IMR-90 (cell line): ENCODE results near the gene CDK14. TPM values are rescaled to one million over a fixed set of nuclear protein-coding genes. Genes with fewer than 3 reads are reported as not detected.

Experiments used
- ATAC-seq: fragments of 200-7000 bp; cut with Tn5 transposase; 2 replicates; pipeline ENCODE4 v1.9.1; 2020; ENCODE audit warnings: low read depth, mild to moderate bottlenecking, moderate library complexity
- BruUV-seq: library from RNA; stranded (reverse); fragments of 400-500 nt; replicated peaks from 2 replicates; lab custom pipeline; 2021; lab: Mats Ljungman, UMichigan
- CTCF ChIA-PET: fragments of 300-600 bp; formaldehyde crosslinking; extraction: SDS; loops from one replicate; lab custom pipeline; 2021; ENCODE audit warnings: antibody characterized with exemption; lab: Yijun Ruan, JAX
- POLR2A ChIA-PET: fragments of 300-600 bp; sonication (Branson Sonifier 250); formaldehyde crosslinking; loops from one replicate; lab custom pipeline; 2022; ENCODE audit warnings: antibody characterized with exemption; ENCODE audit not compliant: unreplicated experiment; lab: Charles Lee
- DNase-seq: peaks from one replicate; pipeline ENCODE4 v3.0.0; 2013
- H2AFZ ChIP-seq: replicated peaks from 2 replicates; pipeline ENCODE3; 2013; ENCODE audit warnings: low read length, mild to moderate bottlenecking; ENCODE audit not compliant: poor library complexity
- H2AK5ac ChIP-seq: 2 replicates; pipeline ENCODE4 v1.6.1; 2013; ENCODE audit warnings: low read depth, low read length, inconsistent platforms
- H2AK9ac ChIP-seq: replicated peaks from 2 replicates; pipeline ENCODE3; 2013; ENCODE audit warnings: mild to moderate bottlenecking, low read depth, low read length, moderate library complexity; ENCODE audit not compliant: poor library complexity
- H2BK120ac ChIP-seq: 2 replicates; pipeline ENCODE4 v1.6.1; 2013; ENCODE audit warnings: low read depth, low read length, inconsistent platforms
- H2BK15ac ChIP-seq: 3 replicates; pipeline ENCODE4 v1.6.1; 2013; ENCODE audit warnings: low read depth, low read length, inconsistent platforms
- H2BK20ac ChIP-seq: 2 replicates; pipeline ENCODE4 v1.6.1; 2013; ENCODE audit warnings: low read depth, mild to moderate bottlenecking, inconsistent platforms, low read length, moderate library complexity
- H2BK5ac ChIP-seq: 2 replicates; pipeline ENCODE4 v1.6.1; 2013; ENCODE audit warnings: mild to moderate bottlenecking, low read depth, low read length, inconsistent platforms; ENCODE audit not compliant: poor library complexity, severe bottlenecking
- H3K14ac ChIP-seq: replicated peaks from 2 replicates; pipeline ENCODE4 v1.6.1; 2013; ENCODE audit warnings: low read depth, low read length, inconsistent platforms
- H3K18ac ChIP-seq: 2 replicates; pipeline ENCODE4 v1.6.1; 2013; ENCODE audit warnings: low read depth, low read length, control low read depth
- H3K23ac ChIP-seq: 2 replicates; pipeline ENCODE4 v1.6.1; 2013; ENCODE audit warnings: low read depth, low read length, inconsistent platforms
- H3K27ac ChIP-seq: 2 replicates; pipeline ENCODE4 v1.5.1; 2013; ENCODE audit warnings: mild to moderate bottlenecking, control low read depth, low read length; ENCODE audit not compliant: insufficient read depth
- H3K27me3 ChIP-seq: 2 replicates; pipeline ENCODE4 v1.6.1; 2013; ENCODE audit warnings: low read length; ENCODE audit not compliant: control insufficient read depth, insufficient read depth
- H3K36me3 ChIP-seq: 2 replicates; pipeline ENCODE4 v1.6.1; 2013; ENCODE audit warnings: low read length, mixed read lengths; ENCODE audit not compliant: control insufficient read depth, insufficient read depth
- H3K4ac ChIP-seq: 2 replicates; pipeline ENCODE4 v1.6.1; 2013; ENCODE audit warnings: low read depth, low read length, inconsistent platforms
- H3K4me1 ChIP-seq: 2 replicates; pipeline ENCODE4 v1.6.1; 2013; ENCODE audit warnings: low read length, mixed read lengths; ENCODE audit not compliant: control insufficient read depth, insufficient read depth
- H3K4me2 ChIP-seq: 2 replicates; pipeline ENCODE4 v1.6.1; 2013; ENCODE audit warnings: low read depth, mild to moderate bottlenecking, control low read depth, low read length, moderate library complexity
- H3K4me3 ChIP-seq: 2 replicates; pipeline ENCODE4 v1.5.1; 2013; ENCODE audit warnings: low read depth, mild to moderate bottlenecking, control low read depth, low read length, moderate library complexity; ENCODE audit not compliant: insufficient read depth
- H3K56ac ChIP-seq: 2 replicates; pipeline ENCODE4 v1.6.1; 2013; ENCODE audit warnings: low read length, inconsistent platforms; ENCODE audit not compliant: insufficient read depth; ENCODE audit errors: extremely low read depth
- H3K79me1 ChIP-seq, 2 experiments: 2 replicates each; pipeline ENCODE4 v1.6.1; 2013; ENCODE audit warnings: low read length in 2 of 2, inconsistent platforms in 1 of 2, low read depth in 1 of 2
- H3K9ac ChIP-seq: 2 replicates; pipeline ENCODE4 v1.6.1; 2013; ENCODE audit warnings: low read depth, low read length, control low read depth
- H3K9me1 ChIP-seq: 2 replicates; pipeline ENCODE4 v1.6.1; 2013; ENCODE audit warnings: low read length, inconsistent platforms; ENCODE audit not compliant: insufficient read depth
- H3K9me3 ChIP-seq: 2 replicates; pipeline ENCODE4 v1.6.1; 2013; ENCODE audit warnings: low read length; ENCODE audit not compliant: control insufficient read depth, insufficient read depth
- H4K20me1 ChIP-seq: 2 replicates; pipeline ENCODE4 v1.6.1; 2013; ENCODE audit warnings: low read length, inconsistent platforms; ENCODE audit not compliant: insufficient read depth
- H4K5ac ChIP-seq: 2 replicates; pipeline ENCODE4 v1.6.1; 2013; ENCODE audit warnings: mild to moderate bottlenecking, low read depth, low read length, control low read depth
- H4K8ac ChIP-seq, 2 experiments: 2 replicates each; pipeline ENCODE4 v1.6.1; 2013; ENCODE audit warnings: low read depth in 2 of 2, low read length in 2 of 2, control low read depth in 1 of 2, inconsistent platforms in 1 of 2
- H4K91ac ChIP-seq: 2 replicates; pipeline ENCODE4 v1.6.1; 2013; ENCODE audit warnings: low read depth, low read length, inconsistent platforms; ENCODE audit not compliant: insufficient read depth
- CHD1 ChIP-seq: IDR thresholded peaks from 2 replicates; pipeline ENCODE4 v1.6.1; 2012; ENCODE audit warnings: low read depth, low read length, improper control_type of control experiment
- FOS ChIP-seq: fragments of 150-350 bp; IDR thresholded peaks from 2 replicates; pipeline ENCODE4 v1.6.1; 2016; ENCODE audit warnings: low read depth, low read length
- MAFK ChIP-seq: IDR thresholded peaks from 2 replicates; pipeline ENCODE4 v1.6.1; 2012; ENCODE audit warnings: low read depth, low read length, improper control_type of control experiment
- NFE2L2 ChIP-seq: fragments of 150-350 bp; IDR thresholded peaks from 2 replicates; pipeline ENCODE4 v1.6.1; 2016; ENCODE audit warnings: low read depth, mild to moderate bottlenecking, low read length
- RAD21 ChIP-seq: IDR thresholded peaks from 2 replicates; pipeline ENCODE4 v1.6.1; 2012; ENCODE audit warnings: low read length, improper control_type of control experiment
- RCOR1 ChIP-seq: IDR thresholded peaks from 2 replicates; pipeline ENCODE4 v1.6.1; 2012; ENCODE audit warnings: mild to moderate bottlenecking, low read length, improper control_type of control experiment; ENCODE audit not compliant: insufficient replicate concordance
- RFX5 ChIP-seq: IDR thresholded peaks from 2 replicates; pipeline ENCODE4 v1.8.0; 2012; ENCODE audit warnings: low read depth, mild to moderate bottlenecking, low read length, moderate library complexity
- SMC3 ChIP-seq: fragments of 150-350 bp; IDR thresholded peaks from 2 replicates; pipeline ENCODE4 v1.6.1; 2016; ENCODE audit warnings: low read depth, mild to moderate bottlenecking, antibody characterized with exemption, low read length, moderate library complexity
- USF2 ChIP-seq: fragments of 150-350 bp; IDR thresholded peaks from 2 replicates; pipeline ENCODE4 v1.6.1; 2017; ENCODE audit warnings: mild to moderate bottlenecking, antibody characterized with exemption, low read length, low read depth
- WGBS, 2 experiments: methylation state at CpG; one replicate each; pipeline versions ENCODE4 v1.1.5 to v1.1.7; 2013; ENCODE audit warnings: missing lambda C conversion rate in 2 of 2; ENCODE audit not compliant: insufficient read length in 1 of 2; ENCODE audit errors: extremely low coverage in 2 of 2; 5-methylcytosine and 5-hydroxymethylcytosine counted together
- dilution Hi-C: fragments of 300-500 bp; cut with HindIII; formaldehyde crosslinking; loops from one replicate; pipeline ENCODE4 v1.14.3; 2018; ENCODE audit warnings: low sequenced_read_pairs; ENCODE audit not compliant: unreplicated experiment
- in situ Hi-C: fragments of 300-500 bp; cut with MboI; formaldehyde crosslinking; loops from 3 replicates; pipeline ENCODE4 v1.14.3; 2019; ENCODE audit warnings: low sequenced_read_pairs, inconsistent platforms, mixed read lengths
- intact Hi-C: fragments of 100-400 bp; cut with micrococcal nuclease; formaldehyde crosslinking; loops from 2 replicates; pipeline ENCODE4 v1.10.0; 2022
- polyA plus RNA-seq, 3 experiments: library from polyadenylated mRNA; depleted of rRNA; stranded (reverse); fragments of >200 nt; gene quantifications; 2 replicates each; pipeline ENCODE4 v1.2.3, GENCODE V29; 2012; ENCODE audit warnings: low replicate concordance in 1 of 3
- total RNA-seq: library from RNA; depleted of rRNA; stranded (reverse); fragments of >200 nt; gene quantifications from 2 replicates; pipeline ENCODE4 v1.2.3, GENCODE V29; 2012

CDK14 gene
- total and polyA plus RNA-seq, 2 of the 4 experiments (the other 2 are of a cell fraction): 10.1 to 29.6 TPM

- CTCF ChIA-PET: no interaction called here
These were observed 473.0 kb downstream of the CDK14 start for GRCh38 chr7:91069146-91069545.

More at GRCh38 chr7:91069146-91069545, 473.0 kb downstream of the CDK14 start:
- no peak overlapping the region for H4K8ac ChIP-seq
- POLR2A ChIA-PET: no interaction called here
- ATAC-seq (no peak), DNase-seq (no peak)
- TF ChIP-seq RCOR1 (no peak), CHD1 (no peak), RAD21 (no peak), SMC3 (no peak), FOS (no peak), USF2 (no peak), RFX5 (no peak), NFE2L2 (no peak), MAFK (no peak)
- no peak overlapping the region for H2AK5ac ChIP-seq
- H3K9me1 ChIP-seq: peaks cover 1% of the 10 kb centered on the region
- no peak overlapping the region for H3K9ac ChIP-seq
- H3K23ac ChIP-seq: no peak overlapping the region
- H3K14ac ChIP-seq: no peak overlapping the region
- no peaks in the 10 kb centered on the region for H3K27me3 ChIP-seq
- no peaks in the 10 kb centered on the region for H3K9me3 ChIP-seq
- H3K4me1 ChIP-seq: peaks cover 6% of the 10 kb centered on the region; the same call in 1 of the 2 replicates
- in situ Hi-C loops (no loop called here), intact Hi-C loops (no loop called here), dilution Hi-C loops (no loop called here)
- no peak overlapping the region for H2BK120ac ChIP-seq
- H3K36me3 ChIP-seq: no peaks in the 10 kb centered on the region
- no peak overlapping the region for H3K4me3 ChIP-seq
- H2AFZ ChIP-seq: no peak overlapping the region
- H4K20me1 ChIP-seq: no peaks in the 10 kb centered on the region
- H2BK20ac ChIP-seq: no peak overlapping the region
- no peak overlapping the region for H2AK9ac ChIP-seq
- H2BK15ac ChIP-seq: no peak overlapping the region
- H3K4ac ChIP-seq: no peak overlapping the region
- no CpG with 5 or more reads among the region's 4 CpGs for WGBS, 2 experiments
- no peak overlapping the region for H3K56ac ChIP-seq
- no peak overlapping the region for H3K4me2 ChIP-seq
- no peaks in the 10 kb centered on the region for H3K79me1 ChIP-seq
- H4K5ac ChIP-seq: no peak overlapping the region
- no TSS peak for BruUV-seq
- H2BK5ac ChIP-seq: no peak overlapping the region
- no peak overlapping the region for H3K18ac ChIP-seq
- no peak overlapping the region for H3K27ac ChIP-seq
- no peak overlapping the region for H4K91ac ChIP-seq
